PC-3 (cell line): Measurements from ENCODE around the gene DENND10.

Experiments
- EZH2phosphoT487 ChIP-seq: fragments of 300-600 bp; sonication (generic); IDR thresholded peaks from 2 replicates; pipeline ENCODE4 v1.6.1; 2018; ENCODE audit warnings: mild to moderate bottlenecking, antibody characterized with exemption, low read length, borderline replicate concordance
- TF ChIP-seq, protein P1 (sequence below): fragments of 300-600 bp; sonication (generic); conservative IDR thresholded peaks from 2 replicates; pipeline ENCODE4 v1.5.1; 2017; ENCODE audit warnings: antibody characterized with exemption, low read depth, mild to moderate bottlenecking, low read length

DNA sequence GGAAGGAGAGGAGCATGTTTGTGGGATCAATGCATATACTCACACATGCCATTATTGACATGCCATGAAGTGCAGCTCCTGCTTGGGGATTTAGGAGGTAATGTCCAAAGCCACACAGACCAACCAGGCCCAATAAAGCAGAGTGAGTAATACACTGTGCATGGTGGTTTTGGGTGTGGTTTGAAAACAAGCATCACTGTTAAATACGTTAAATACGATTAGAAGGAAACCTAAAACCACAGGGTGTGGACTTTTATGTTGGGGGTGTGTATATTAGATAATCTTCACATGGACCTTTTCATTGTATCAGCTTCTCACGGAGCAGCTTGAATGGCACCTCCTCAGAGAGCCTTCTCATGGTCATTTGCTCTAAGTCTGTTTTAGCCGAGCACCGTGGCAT, 12.9 kb upstream of the DENND10 start:
- TF ChIP-seq, protein P1, sequence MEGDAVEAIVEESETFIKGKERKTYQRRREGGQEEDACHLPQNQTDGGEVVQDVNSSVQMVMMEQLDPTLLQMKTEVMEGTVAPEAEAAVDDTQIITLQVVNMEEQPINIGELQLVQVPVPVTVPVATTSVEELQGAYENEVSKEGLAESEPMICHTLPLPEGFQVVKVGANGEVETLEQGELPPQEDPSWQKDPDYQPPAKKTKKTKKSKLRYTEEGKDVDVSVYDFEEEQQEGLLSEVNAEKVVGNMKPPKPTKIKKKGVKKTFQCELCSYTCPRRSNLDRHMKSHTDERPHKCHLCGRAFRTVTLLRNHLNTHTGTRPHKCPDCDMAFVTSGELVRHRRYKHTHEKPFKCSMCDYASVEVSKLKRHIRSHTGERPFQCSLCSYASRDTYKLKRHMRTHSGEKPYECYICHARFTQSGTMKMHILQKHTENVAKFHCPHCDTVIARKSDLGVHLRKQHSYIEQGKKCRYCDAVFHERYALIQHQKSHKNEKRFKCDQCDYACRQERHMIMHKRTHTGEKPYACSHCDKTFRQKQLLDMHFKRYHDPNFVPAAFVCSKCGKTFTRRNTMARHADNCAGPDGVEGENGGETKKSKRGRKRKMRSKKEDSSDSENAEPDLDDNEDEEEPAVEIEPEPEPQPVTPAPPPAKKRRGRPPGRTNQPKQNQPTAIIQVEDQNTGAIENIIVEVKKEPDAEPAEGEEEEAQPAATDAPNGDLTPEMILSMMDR: no peak
- no peak for TF ChIP-seq EZH2phosphoT487
